Naive thymus-derived CD8-positive, alpha-beta T cell (primary cell): ENCODE results near the gene NDUFC2. TPM values are rescaled to one million over a fixed set of nuclear protein-coding genes. Genes with fewer than 3 reads are reported as not detected.

Experiments used
- ATAC-seq, 2 donors: fragments of 150-1000 bp; cut with Tn5 transposase in 1 of 2; sonication (Bioruptor Pico), chemical (Tn5 transposase) in 1 of 2; 1 replicate in 1 of 2; 2 replicates in 1 of 2; pipeline ENCODE4 v1.10.0; 2021; ENCODE audit warnings: mild to moderate bottlenecking in 2 of 2, moderate library complexity in 2 of 2
- POLR2A ChIA-PET: fragments of 350-600 bp; sonication (Branson Sonifier 250); formaldehyde crosslinking; loops from one replicate; lab custom pipeline; 2021; ENCODE audit warnings: antibody characterized with exemption; lab: Charles Lee
- DNase-seq, 10 donors: peaks; one replicate each; pipeline versions ENCODE4 v3.0.0 to v3.0.0-alpha.2; 2020 to 2022
- H3K27ac Mint-ChIP-seq, 10 donors: one replicate each; pipeline ENCODE4 v1.8.0; 2020 to 2022; ENCODE audit warnings: mild to moderate bottlenecking in 10 of 10, mixed read lengths in 10 of 10, moderate library complexity in 4 of 10, inconsistent platforms in 1 of 10
- H3K27me3 Mint-ChIP-seq, 5 donors: one replicate each; pipeline ENCODE4 v1.8.0; 2021 to 2022; ENCODE audit warnings: mixed read lengths in 5 of 5
- H3K36me3 Mint-ChIP-seq, 3 donors: one replicate each; pipeline ENCODE4 v1.8.0; 2020 to 2022; ENCODE audit warnings: mixed read lengths in 3 of 3, mild to moderate bottlenecking in 2 of 3, inconsistent platforms in 1 of 3
- H3K4me1 Mint-ChIP-seq, 4 donors: one replicate each; pipeline ENCODE4 v1.8.0; 2021 to 2022; ENCODE audit warnings: mixed read lengths in 4 of 4
- H3K4me3 Mint-ChIP-seq, 10 donors: one replicate each; pipeline ENCODE4 v1.8.0; 2020 to 2022; ENCODE audit warnings: mild to moderate bottlenecking in 10 of 10, mixed read lengths in 10 of 10, moderate library complexity in 6 of 10, inconsistent platforms in 1 of 10
- H3K9me3 Mint-ChIP-seq, 9 donors: one replicate each; pipeline ENCODE4 v1.8.0; 2020 to 2022; ENCODE audit warnings: mixed read lengths in 9 of 9, mild to moderate bottlenecking in 3 of 9, inconsistent platforms in 1 of 9, moderate library complexity in 1 of 9
- polyA plus RNA-seq, 3 donors: library from polyadenylated mRNA; unstranded; fragments of 300-500 nt; fragmentation: Illumina TruSeq; gene quantifications; one replicate each; pipeline ENCODE4 v1.2.3, GENCODE V29; 2021
- total RNA-seq, 8 experiments: library from RNA in 2 of 8; stranded (reverse) in 2 of 8; gene quantifications; one replicate each; pipeline ENCODE4 v1.2.3 and lab custom pipeline; 2021 to 2026

NDUFC2 gene
- total and polyA plus RNA-seq, 5 experiments from 2014 or later = 71.4 to 206 (median 158) TPM

DNA sequence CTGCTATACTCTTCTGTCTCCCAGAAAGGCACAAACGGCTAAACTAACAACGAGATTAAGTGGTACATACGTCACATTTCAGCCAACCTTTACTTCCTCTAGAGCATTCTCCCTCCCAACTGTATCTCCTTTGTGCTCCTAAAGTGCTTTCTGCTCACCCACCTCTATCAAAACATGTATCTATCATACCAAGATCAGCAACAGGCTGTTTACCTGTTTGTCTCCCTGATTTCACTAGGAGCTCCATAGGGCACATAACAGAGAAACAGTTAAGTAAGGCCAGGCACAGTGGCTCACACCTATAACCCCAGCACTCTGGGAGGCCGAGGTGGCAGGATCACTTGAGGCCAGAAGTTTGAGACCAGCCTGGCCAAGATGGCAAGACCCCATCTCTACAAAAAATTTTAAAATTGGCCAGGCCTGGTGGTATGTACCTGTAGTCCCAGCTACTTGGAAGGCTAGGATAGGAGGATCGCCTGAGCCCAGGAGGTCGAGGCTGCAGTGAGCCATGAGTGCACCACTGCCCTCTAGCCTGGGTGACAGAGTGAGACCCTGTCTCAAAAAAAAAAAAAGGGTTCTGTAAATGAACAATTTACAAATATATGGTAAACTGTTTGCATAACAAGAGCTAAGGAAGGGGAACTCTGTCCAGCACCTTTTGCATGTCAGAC lies 2.8 kb downstream of the NDUFC2 start:
- Mint-ChIP-seq H3K27me3 (no peaks in the 10 kb centered on the region), H3K4me3 (peak overlapping the region; percentile 1 to 95 (median 32)), H3K9me3 (no peaks in the 10 kb centered on the region), H3K4me1 (peaks cover 33 to 73% (median 62%) of the 10 kb centered on the region in 4 donors), H3K36me3 (peaks cover 0 to 23% (median 0%) of the 10 kb centered on the region in 3 donors), H3K27ac (peak overlapping the region; percentile 4 to 94 (median 32))
- POLR2A ChIA-PET = no interaction called here
- ATAC-seq (no peak), DNase-seq (no peak)

- ATAC-seq (no peak), DNase-seq (no peak)
- Mint-ChIP-seq H3K9me3 (no peaks in the 10 kb centered on the region), H3K36me3 (peaks cover 0 to 43% (median 4%) of the 10 kb centered on the region in 3 donors), H3K27me3 (no peaks in the 10 kb centered on the region), H3K4me3 (peak overlapping the region in 5 of 10 donors; percentile 0 to 23 (median 4)), H3K27ac (peak overlapping the region in 8 of 10 donors; percentile 3 to 59 (median 36)), H3K4me1 (peaks cover 26 to 52% (median 45%) of the 10 kb centered on the region in 4 donors)
- POLR2A ChIA-PET = no interaction called here
These were observed 4.9 kb downstream of the NDUFC2 start for GRCh38 chr11:78074756-78075155.

- no peak overlapping the region for H3K4me3 Mint-ChIP-seq
- POLR2A ChIA-PET = no interaction called here
- H3K4me1 Mint-ChIP-seq = peaks cover 17 to 34% (median 30%) of the 10 kb centered on the region in 4 donors
- ATAC-seq (no peak), DNase-seq (no peak)
- H3K27ac Mint-ChIP-seq = peak overlapping the region in 4 of 10 donors; percentile 13 to 84 (median 20)
- no peaks in the 10 kb centered on the region for H3K9me3 Mint-ChIP-seq
- no peaks in the 10 kb centered on the region for H3K27me3 Mint-ChIP-seq
- peaks cover 0 to 66% (median 11%) of the 10 kb centered on the region in 3 donors for H3K36me3 Mint-ChIP-seq
These were observed 7.2 kb downstream of the NDUFC2 start for GRCh38 chr11:78072455-78072854.

GRCh38 chr11:78071717-78072116 lies 7.9 kb downstream of the NDUFC2 start:
- no peak for ATAC-seq
- no peak for DNase-seq
- POLR2A ChIA-PET = no interaction called here
- Mint-ChIP-seq H3K27ac (peak overlapping the region in 5 of 10 donors; percentile 18 to 69 (median 37)), H3K9me3 (no peaks in the 10 kb centered on the region), H3K4me3 (no peak overlapping the region), H3K27me3 (no peaks in the 10 kb centered on the region), H3K4me1 (peaks cover 15 to 29% (median 27%) of the 10 kb centered on the region in 4 donors), H3K36me3 (peaks cover 0 to 72% (median 15%) of the 10 kb centered on the region in 3 donors)

DNA sequence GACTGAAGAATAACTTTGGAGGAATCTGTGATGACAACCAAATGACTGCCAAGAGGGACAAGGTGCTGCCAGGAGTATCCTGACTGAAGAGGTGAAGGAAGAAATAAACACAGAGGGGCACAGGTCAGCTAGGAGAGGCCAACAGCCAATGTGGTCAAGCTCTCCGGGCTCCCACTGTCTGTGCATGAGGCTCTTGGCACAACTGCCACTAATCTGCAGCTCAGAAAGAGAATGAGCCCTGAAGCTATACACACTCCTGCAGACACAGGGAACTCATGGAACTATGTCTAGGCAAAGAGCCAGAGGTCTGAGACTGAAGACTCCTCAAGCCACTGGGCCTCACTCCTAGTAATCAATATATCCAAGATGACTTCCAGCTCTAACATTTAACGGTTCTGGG lies 9.0 kb downstream of the NDUFC2 start:
- peaks cover 0 to 66% (median 18%) of the 10 kb centered on the region in 3 donors for H3K36me3 Mint-ChIP-seq
- POLR2A ChIA-PET = no interaction called here
- no peaks in the 10 kb centered on the region for H3K9me3 Mint-ChIP-seq
- peak overlapping the region in 3 of 10 donors; percentile 40 to 63 (median 48) for H3K27ac Mint-ChIP-seq
- no peaks in the 10 kb centered on the region for H3K27me3 Mint-ChIP-seq
- ATAC-seq (no peak), DNase-seq (no peak)
- no peak overlapping the region for H3K4me3 Mint-ChIP-seq
- peaks cover 11 to 18% (median 16%) of the 10 kb centered on the region in 4 donors for H3K4me1 Mint-ChIP-seq

GRCh38 chr11:78069465-78069864 lies 10.2 kb downstream of the NDUFC2 start:
- POLR2A ChIA-PET = no interaction called here
- Mint-ChIP-seq H3K4me3 (no peak overlapping the region), H3K27ac (peak overlapping the region in 1 of 10 donors; percentile 46), H3K27me3 (no peaks in the 10 kb centered on the region), H3K9me3 (no peaks in the 10 kb centered on the region), H3K36me3 (peaks cover 0 to 61% (median 18%) of the 10 kb centered on the region in 3 donors), H3K4me1 (peaks cover 6 to 9% (median 8%) of the 10 kb centered on the region in 4 donors)
- ATAC-seq (no peak), DNase-seq (no peak)

- ATAC-seq = no peak
- Mint-ChIP-seq H3K27me3 (no peaks in the 10 kb centered on the region), H3K36me3 (peaks cover 0 to 55% (median 18%) of the 10 kb centered on the region in 3 donors), H3K9me3 (no peaks in the 10 kb centered on the region), H3K4me3 (no peak overlapping the region), H3K27ac (peak overlapping the region in 2 of 10 donors; percentile 18 to 75), H3K4me1 (peaks cover 2 to 7% (median 4%) of the 10 kb centered on the region in 4 donors)
- POLR2A ChIA-PET = no interaction called here
- no peak for DNase-seq
These were observed 12.0 kb downstream of the NDUFC2 start for GRCh38 chr11:78067704-78068103.

GRCh38 chr11:78066471-78066870 lies 13.2 kb downstream of the NDUFC2 start:
- POLR2A ChIA-PET = no interaction called here
- H3K4me1 Mint-ChIP-seq = no peaks in the 10 kb centered on the region
- H3K9me3 Mint-ChIP-seq = no peaks in the 10 kb centered on the region
- no peak overlapping the region for H3K4me3 Mint-ChIP-seq
- peaks cover 0 to 45% (median 16%) of the 10 kb centered on the region in 3 donors for H3K36me3 Mint-ChIP-seq
- no peaks in the 10 kb centered on the region for H3K27me3 Mint-ChIP-seq
- peak overlapping the region in 2 of 10 donors; percentile 71 for H3K27ac Mint-ChIP-seq
- ATAC-seq (no peak), DNase-seq (no peak)

- Mint-ChIP-seq H3K4me1 (no peaks in the 10 kb centered on the region), H3K27me3 (no peaks in the 10 kb centered on the region), H3K36me3 (peaks cover 0 to 34% (median 14%) of the 10 kb centered on the region in 3 donors), H3K9me3 (no peaks in the 10 kb centered on the region), H3K27ac (peak overlapping the region in 1 of 10 donors; percentile 27), H3K4me3 (no peak overlapping the region)
- DNase-seq (no peak), ATAC-seq (no peak)
- POLR2A ChIA-PET = no interaction called here
These were observed 14.5 kb downstream of the NDUFC2 start for GRCh38 chr11:78065203-78065602.

- ATAC-seq (no peak), DNase-seq (no peak)
- H3K27me3 Mint-ChIP-seq = no peaks in the 10 kb centered on the region
- H3K36me3 Mint-ChIP-seq = peaks cover 0 to 18% (median 14%) of the 10 kb centered on the region in 3 donors
- H3K4me1 Mint-ChIP-seq = no peaks in the 10 kb centered on the region
- POLR2A ChIA-PET = no interaction called here
- H3K27ac Mint-ChIP-seq = peak within 1 kb of the TSS in 2 of 10 donors; percentile 14 to 41
- H3K9me3 Mint-ChIP-seq = no peaks in the 10 kb centered on the region
- H3K4me3 Mint-ChIP-seq = no peak within 1 kb of the TSS
These were observed 16.1 kb downstream of the NDUFC2 start, which contains the start of gene THRSP for GRCh38 chr11:78063440-78064181. Gene THRSP, plus strand, starts transcription at chr11:78063861. Its CDS starts 21 bp downstream, at chr11:78063882.

GRCh38 chr11:78062671-78063070 lies 17.0 kb downstream of the NDUFC2 start:
- ATAC-seq = no peak
- H3K27me3 Mint-ChIP-seq = no peaks in the 10 kb centered on the region

GRCh38 chr11:78061921-78062311 lies 17.7 kb downstream of the NDUFC2 start:
- Mint-ChIP-seq H3K27ac (peak overlapping the region in 1 of 10 donors; percentile 72), H3K4me1 (no peaks in the 10 kb centered on the region), H3K27me3 (no peaks in the 10 kb centered on the region), H3K36me3 (peaks cover 0 to 6% (median under 1%) of the 10 kb centered on the region in 3 donors), H3K4me3 (no peak overlapping the region), H3K9me3 (no peaks in the 10 kb centered on the region)
- no peak for DNase-seq
- no peak for ATAC-seq
- POLR2A ChIA-PET = no interaction called here

More at GRCh38 chr11:78062671-78063070, 17.0 kb downstream of the NDUFC2 start:
- Mint-ChIP-seq H3K4me3 (no peak overlapping the region), H3K27ac (no peak overlapping the region), H3K4me1 (no peaks in the 10 kb centered on the region), H3K36me3 (peaks cover 0 to 9% (median 8%) of the 10 kb centered on the region in 3 donors), H3K9me3 (no peaks in the 10 kb centered on the region)
- POLR2A ChIA-PET = no interaction called here
- DNase-seq = no peak
